HepG2 (cell line): ENCODE results near the gene SP110. TPM values are rescaled to one million over a fixed set of nuclear protein-coding genes. Genes with fewer than 3 reads are reported as not detected.

Experiments
- ATAC-seq: fragments of 200-7000 bp; cut with Tn5 transposase; 3 replicates; pipeline ENCODE4 v1.9.1; 2020; ENCODE audit warnings: mild to moderate bottlenecking, moderate library complexity
- BruUV-seq: library from RNA; stranded (reverse); fragments of 400-500 nt; replicated peaks from 2 replicates; lab custom pipeline; 2021; lab: Mats Ljungman, UMichigan
- CTCF ChIA-PET: fragments of 300-600 bp; formaldehyde crosslinking; extraction: SDS; loops from one replicate; lab custom pipeline; 2021; ENCODE audit warnings: low total read pairs, inconsistent platforms, low intra/inter-chr PET ratio; lab: Yijun Ruan, JAX
- POLR2A ChIA-PET: fragments of 350-600 bp; sonication (Branson Sonifier 250); formaldehyde crosslinking; loops from one replicate; lab custom pipeline; 2020; ENCODE audit warnings: antibody characterized with exemption, inconsistent platforms; lab: Yijun Ruan, JAX
- DNase-seq: peaks from one replicate; pipeline ENCODE4 v3.0.0-alpha.2; 2015; ENCODE audit warnings: low spot score
- FAIRE-seq: peaks from 3 replicates; lab custom pipeline; 2011; peaks lifted over from hg19 to GRCh38; lab: Jason Lieb, UNC
- H2AFZ ChIP-seq: one replicate; pipeline ENCODE4 v1.6.1; 2011; ENCODE audit warnings: low read length, inconsistent platforms
- H3K27ac ChIP-seq: fragments of 300-600 bp; 3 replicates; pipeline ENCODE4 v1.8.0; 2011; ENCODE audit warnings: mixed run types, mild to moderate bottlenecking, mixed read lengths, low read length, inconsistent platforms; ENCODE audit not compliant: insufficient read depth; ENCODE audit errors: extremely low read length
- H3K27me3 ChIP-seq, 2 experiments: fragments of 200-600 bp in 1 of 2; 2 replicates in 1 of 2; 3 replicates in 1 of 2; pipeline versions ENCODE4 v1.6.0 to v1.8.0; 2011; ENCODE audit warnings: low read length in 2 of 2, mild to moderate bottlenecking in 2 of 2, moderate library complexity in 2 of 2, inconsistent platforms in 1 of 2; ENCODE audit not compliant: insufficient read depth in 2 of 2, control insufficient read depth in 1 of 2
- H3K36me3 ChIP-seq, 2 experiments: fragments of 200-600 bp in 1 of 2; replicated peaks in 1 of 2; 2 replicates in 1 of 2; 3 replicates in 1 of 2; pipeline versions ENCODE4 v1.5.1 to v1.8.0; 2011; ENCODE audit warnings: low read length in 2 of 2, inconsistent platforms in 1 of 2; ENCODE audit not compliant: insufficient read depth in 2 of 2, control insufficient read depth in 1 of 2
- H3K4me1 ChIP-seq: 2 replicates; pipeline ENCODE4 v1.5.1; 2012; ENCODE audit warnings: low read length, inconsistent platforms; ENCODE audit not compliant: insufficient read depth
- H3K4me2 ChIP-seq: 2 replicates; pipeline ENCODE4 v1.6.0; 2011; ENCODE audit warnings: low read depth, low read length, inconsistent platforms
- H3K4me3 ChIP-seq, 3 experiments: fragments of 200-600 bp in 1 of 3; sonication (generic), shearing (Covaris generic) in 1 of 3; replicated peaks in 1 of 3; 2 replicates each; pipeline ENCODE4 v1.5.1; 2011 to 2016; ENCODE audit warnings: low read length in 3 of 3, inconsistent platforms in 2 of 3, low read depth in 2 of 3, mild to moderate bottlenecking in 2 of 3, control low read depth in 1 of 3, mixed read lengths in 1 of 3; ENCODE audit not compliant: insufficient read depth in 1 of 3
- H3K79me2 ChIP-seq: one replicate; pipeline ENCODE4 v1.6.1; 2011; ENCODE audit warnings: low read length, inconsistent platforms; ENCODE audit not compliant: insufficient read depth
- H3K9ac ChIP-seq: 2 replicates; pipeline ENCODE4 v1.6.0; 2011; ENCODE audit warnings: mild to moderate bottlenecking, low read depth, low read length, inconsistent platforms; ENCODE audit not compliant: insufficient read depth
- H3K9me3 ChIP-seq: 2 replicates; pipeline ENCODE4 v1.5.1; 2012; ENCODE audit warnings: mild to moderate bottlenecking, low read length
- H4K20me1 ChIP-seq: 2 replicates; pipeline ENCODE4 v1.6.0; 2011; ENCODE audit warnings: inconsistent platforms, mild to moderate bottlenecking, low read length, moderate library complexity; ENCODE audit not compliant: insufficient read depth
- BRCA1 ChIP-seq: sonication (generic); formaldehyde crosslinking; IDR thresholded peaks from 2 replicates; pipeline ENCODE4 v1.4.0; 2020; ENCODE audit warnings: missing genetic modification reagents
- BRF2 ChIP-seq: sonication (generic); formaldehyde crosslinking; IDR thresholded peaks from 2 replicates; pipeline ENCODE4 v1.8.1; 2022; ENCODE audit warnings: mild to moderate bottlenecking, missing genetic modification reagents
- CTCF ChIP-seq: sonication (generic); formaldehyde crosslinking; IDR thresholded peaks from 2 replicates; pipeline ENCODE4 v1.5.0; 2020; ENCODE audit warnings: mild to moderate bottlenecking, missing genetic modification reagents, moderate library complexity
- DDIT3 ChIP-seq: sonication (generic); formaldehyde crosslinking; IDR thresholded peaks from 2 replicates; pipeline ENCODE4 v1.4.0; 2020; ENCODE audit warnings: mild to moderate bottlenecking, missing genetic modification reagents
- EP300 ChIP-seq, 3 experiments: sonication (generic) in 1 of 3; formaldehyde crosslinking in 1 of 3; IDR thresholded peaks; 2 replicates each; pipeline versions ENCODE4 v1.5.1 to v1.6.1; 2011 to 2020; ENCODE audit warnings: low read depth in 2 of 3, low read length in 2 of 3, borderline replicate concordance in 1 of 3, improper control_type of control experiment in 1 of 3, mild to moderate bottlenecking in 1 of 3, missing genetic modification reagents in 1 of 3, moderate library complexity in 1 of 3
- ERF ChIP-seq: IDR thresholded peaks from 2 replicates; pipeline ENCODE4 v1.6.1; 2018; ENCODE audit warnings: missing biosample characterization, missing genetic modification reagents
- MBD4 ChIP-seq: IDR thresholded peaks from 2 replicates; pipeline ENCODE4 v1.6.1; 2012; ENCODE audit warnings: low read length, inconsistent platforms, borderline replicate concordance
- NR2F6 ChIP-seq, 2 experiments: IDR thresholded peaks; 2 replicates each; pipeline ENCODE4 v1.6.1; 2016; ENCODE audit warnings: antibody characterized with exemption in 1 of 2, mild to moderate bottlenecking in 1 of 2
- PHF5A ChIP-seq: IDR thresholded peaks from one replicate; pipeline ENCODE4 v1.6.1; 2018; ENCODE audit warnings: low read depth, missing genetic modification reagents; ENCODE audit not compliant: unreplicated experiment
- TAF15 ChIP-seq: fragments of 200-400 bp; formaldehyde crosslinking; IDR thresholded peaks from one replicate; pipeline ENCODE4 v1.6.1; 2018; ENCODE audit warnings: mild to moderate bottlenecking, low read depth, low read length; ENCODE audit not compliant: poor library complexity, severe bottlenecking
- ZC3H13 ChIP-seq: sonication (generic); formaldehyde crosslinking; IDR thresholded peaks from 2 replicates; pipeline ENCODE4 v1.8.1; 2023; ENCODE audit warnings: mild to moderate bottlenecking, missing genetic modification reagents, moderate library complexity
- ZEB1 ChIP-seq: IDR thresholded peaks from 2 replicates; pipeline ENCODE4 v1.6.1; 2012; ENCODE audit warnings: mild to moderate bottlenecking, low read depth, inconsistent platforms; ENCODE audit not compliant: insufficient replicate concordance
- ZNF17 ChIP-seq: sonication (generic); formaldehyde crosslinking; IDR thresholded peaks from 2 replicates; pipeline ENCODE4 v1.5.0; 2020; ENCODE audit warnings: mild to moderate bottlenecking, missing genetic modification reagents
- ZNF746 ChIP-seq: sonication (generic); formaldehyde crosslinking; IDR thresholded peaks from 2 replicates; pipeline ENCODE4 v1.8.0; 2022; ENCODE audit warnings: mild to moderate bottlenecking, missing genetic modification reagents
- ZNF75D ChIP-seq: sonication (generic); formaldehyde crosslinking; IDR thresholded peaks from 2 replicates; pipeline ENCODE4 v1.8.1; 2023; ENCODE audit warnings: missing genetic modification reagents, mild to moderate bottlenecking, borderline replicate concordance
- ZSCAN25 ChIP-seq: sonication (generic); formaldehyde crosslinking; IDR thresholded peaks from 2 replicates; pipeline ENCODE4 v1.8.0; 2022; ENCODE audit warnings: mild to moderate bottlenecking, missing genetic modification reagents
- ZSCAN29 ChIP-seq: sonication (generic); formaldehyde crosslinking; conservative IDR thresholded peaks from 2 replicates; pipeline ENCODE4 v1.4.0; 2020; ENCODE audit warnings: mild to moderate bottlenecking, missing genetic modification reagents
- WGBS: methylation state at CpG from one replicate; pipeline ENCODE4 v1.1.6; 2017; ENCODE audit warnings: low lambda C conversion rate; 5-methylcytosine and 5-hydroxymethylcytosine counted together
- in situ Hi-C: cut with HindIII; loops from 2 replicates; pipeline ENCODE4 v1.10.0; 2017; ENCODE audit warnings: low pct_unique_long_range_greater_than_20kb; ENCODE audit not compliant: extremely low pct_ligation_motif_present
- intact Hi-C: fragments of 100-400 bp; cut with micrococcal nuclease; formaldehyde crosslinking; loops from one replicate; pipeline ENCODE4 v1.10.0; 2022; ENCODE audit not compliant: unreplicated experiment
- polyA plus RNA-seq, 8 experiments: library from polyadenylated mRNA; depleted of rRNA in 3 of 8; stranded (reverse) in 7 of 8; unstranded in 1 of 8; fragments of >200 nt; fragmentation: Illumina TruSeq in 4 of 8; extraction: Trizol in 4 of 8; gene quantifications; 2 replicates each; pipeline versions ENCODE4 v1.2.1 to v1.2.3, GENCODE V29; 2011 to 2016; ENCODE audit warnings: low read depth in 4 of 8, missing spikeins in 1 of 8, mixed read lengths in 1 of 8; ENCODE audit not compliant: insufficient read depth in 1 of 8
- total RNA-seq, 5 experiments: library from RNA; depleted of rRNA; stranded (reverse); fragments of >200 nt; fragmentation: Illumina TruSeq; extraction: Trizol; gene quantifications; 2 replicates each; pipeline ENCODE4 v1.2.3, GENCODE V29; 2016; ENCODE audit warnings: low read depth in 1 of 5

SP110 gene
- total and polyA plus RNA-seq, 2 of the 13 experiments (the other 11 are each of a cell fraction or from before 2014, with no cell fraction given): 7.9 to 10.4 TPM

- H3K27me3 ChIP-seq: peaks cover 0 to 24% of the 10 kb centered on the region in 2 experiments; a peak in 4 of 5 replicates
- no peaks in the 10 kb centered on the region for H3K79me2 ChIP-seq
- H3K9ac ChIP-seq: no peak overlapping the region
- no peak overlapping the region for H3K4me2 ChIP-seq
- ATAC-seq: no peak
- no peak overlapping the region for H3K27ac ChIP-seq
- H3K4me3 ChIP-seq: no peak overlapping the region
- H2AFZ ChIP-seq: no peak overlapping the region
- no peak for FAIRE-seq
- ChIA-PET CTCF (no interaction called here), POLR2A (no interaction called here)
- intact Hi-C loops (no loop called here), in situ Hi-C loops (no loop called here)
- 0 out of 2 replicates have a peak, but pooled peaks cover 8% of the 10 kb centered on the region for H3K4me1 ChIP-seq
- WGBS: 19% methylated on average over 3 of the region's 3 CpGs
- no peaks in the 10 kb centered on the region for H3K9me3 ChIP-seq
- DNase-seq: no peak
- H3K36me3 ChIP-seq: no peaks in the 10 kb centered on the region
- no peak for TF ChIP-seq ZNF746 (CRISPR knock-in tag)
- no peak for TF ChIP-seq ZC3H13
- no peak for TF ChIP-seq ZSCAN29 (CRISPR knock-in tag)
- TF ChIP-seq ZSCAN25: no peak
- no peak for TF ChIP-seq ERF (CRISPR knock-in tag)
- H4K20me1 ChIP-seq: no peaks in the 10 kb centered on the region
- BruUV-seq: no TSS peak
These were observed 47.8 kb upstream of the SP110 start for GRCh38 chr2:230267556-230267955.

GRCh38 chr2:230267059-230267458 is 47.3 kb upstream of the SP110 start:
- Histone ChIP-seq H3K9ac (no peak overlapping the region), H3K36me3 (no peaks in the 10 kb centered on the region), H2AFZ (no peak overlapping the region), H4K20me1 (no peaks in the 10 kb centered on the region), H3K79me2 (no peaks in the 10 kb centered on the region), H3K9me3 (no peaks in the 10 kb centered on the region), H3K4me2 (no peak overlapping the region), H3K27me3 (peaks cover 0 to 24% of the 10 kb centered on the region in 2 experiments; a peak in 4 of 5 replicates), H3K4me3 (no peak overlapping the region), H3K27ac (no peak overlapping the region), H3K4me1 (0 out of 2 replicates have a peak, but pooled peaks cover 8% of the 10 kb centered on the region)
- WGBS: 10% methylated on average over 1 of the region's 1 CpG
- in situ Hi-C loops (no loop called here), intact Hi-C loops (no loop called here)
- ChIA-PET CTCF (no interaction called here), POLR2A (no interaction called here)
- DNase-seq (no peak), FAIRE-seq (no peak), ATAC-seq (no peak)
- BruUV-seq: no TSS peak
- TF ChIP-seq ZEB1 (no peak), BRF2 (CRISPR knock-in tag) (no peak), PHF5A (CRISPR knock-in tag) (no peak), MBD4 (no peak), ZNF17 (CRISPR knock-in tag) (no peak), ZNF75D (CRISPR knock-in tag) (no peak), BRCA1 (CRISPR knock-in tag) (no peak), NR2F6 (IDR thresholded peaks at IDR 0.05) (no peak), NR2F6 (CRISPR knock-in tag; IDR thresholded peaks at IDR 0.05) (no peak), DDIT3 (no peak), EP300 (IDR thresholded peaks at IDR 0.05; ENCODE audit: low read depth in 2 of 2, low read length in 2 of 2) (no peak), EP300 (CRISPR knock-in tag; IDR thresholded peaks at IDR 0.05; ENCODE audit: borderline replicate concordance) (no peak), CTCF (CRISPR knock-in tag) (no peak), TAF15 (no peak)
